GM21528 (cell line): Measurements from ENCODE around the gene NHERF1.

Experiments used
- ATAC-seq: cut with Tn5 transposase; IDR thresholded peaks from one replicate; pipeline ENCODE4 v1.9.1; 2021; ENCODE audit warnings: mild to moderate bottlenecking, moderate library complexity; ENCODE audit not compliant: unreplicated experiment, low FRiP score

Gene NHERF1

DNA sequence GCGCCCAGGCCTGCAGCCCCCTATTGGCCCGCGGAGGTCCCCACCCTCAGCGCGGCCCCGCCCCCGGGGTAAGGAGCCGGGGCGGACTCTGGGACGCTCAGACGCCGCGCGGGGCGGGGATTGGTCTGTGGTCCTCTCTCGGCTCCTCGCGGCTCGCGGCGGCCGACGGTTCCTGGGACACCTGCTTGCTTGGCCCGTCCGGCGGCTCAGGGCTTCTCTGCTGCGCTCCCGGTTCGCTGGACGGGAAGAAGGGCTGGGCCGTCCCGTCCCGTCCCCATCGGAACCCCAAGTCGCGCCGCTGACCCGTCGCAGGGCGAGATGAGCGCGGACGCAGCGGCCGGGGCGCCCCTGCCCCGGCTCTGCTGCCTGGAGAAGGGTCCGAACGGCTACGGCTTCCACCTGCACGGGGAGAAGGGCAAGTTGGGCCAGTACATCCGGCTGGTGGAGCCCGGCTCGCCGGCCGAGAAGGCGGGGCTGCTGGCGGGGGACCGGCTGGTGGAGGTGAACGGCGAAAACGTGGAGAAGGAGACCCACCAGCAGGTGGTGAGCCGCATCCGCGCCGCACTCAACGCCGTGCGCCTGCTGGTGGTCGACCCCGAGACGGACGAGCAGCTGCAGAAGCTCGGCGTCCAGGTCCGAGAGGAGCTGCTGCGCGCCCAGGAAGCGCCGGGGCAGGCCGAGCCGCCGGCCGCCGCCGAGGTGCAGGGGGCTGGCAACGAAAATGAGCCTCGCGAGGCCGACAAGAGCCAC lies at the start of gene NHERF1:
Gene NHERF1 (plus strand): TSS at position 100 of the 750 bp plus-strand sequence. CDS start 219 bp downstream, at position 319.
- ATAC-seq, result peak; percentile 75

DNA sequence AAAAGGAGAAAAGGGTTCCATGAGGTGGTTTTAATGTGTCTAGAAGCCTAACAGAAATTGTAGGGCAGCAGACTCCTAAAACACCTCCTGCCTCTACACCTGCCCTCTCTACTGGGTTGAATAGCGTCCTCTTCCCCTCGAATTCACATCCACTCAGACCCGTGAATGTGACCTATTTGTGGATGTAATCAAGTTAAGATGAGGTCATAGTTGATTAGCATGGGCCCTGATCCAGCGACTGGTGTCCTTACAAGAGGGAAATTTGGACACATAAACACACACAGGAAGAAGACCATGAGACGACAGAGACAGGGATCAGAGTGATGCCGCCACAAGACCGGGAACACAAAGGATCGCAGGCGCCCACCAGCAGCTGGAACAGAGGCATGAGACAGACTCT lies 49.2 kb upstream of the NHERF1 start:
- no peak for ATAC-seq

GRCh38 chr17:74702116-74702871 lies 46.1 kb upstream of the NHERF1 start:
- ATAC-seq, result no peak

DNA sequence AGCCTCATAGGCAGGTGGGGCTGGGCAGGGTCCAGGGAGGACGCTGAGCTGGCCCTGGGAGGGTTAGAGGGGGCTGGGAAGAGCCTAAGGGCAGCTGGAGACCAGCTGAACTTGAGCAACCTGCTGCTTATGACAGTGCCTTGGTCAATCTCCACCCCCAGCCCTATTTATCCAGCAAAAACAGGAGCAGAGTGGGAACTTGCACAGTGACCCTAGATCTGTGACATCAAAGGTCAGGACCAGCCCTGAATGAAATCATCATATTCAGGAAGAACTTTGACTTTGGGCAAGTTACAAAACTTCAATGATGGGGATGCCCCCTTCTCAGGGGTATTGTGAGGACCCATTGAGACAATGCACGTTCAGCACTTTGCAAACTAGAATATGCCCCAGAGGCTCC lies 45.1 kb upstream of the NHERF1 start:
- no peak for ATAC-seq

GRCh38 chr17:74704544-74704943 lies 43.9 kb upstream of the NHERF1 start:
- no peak for ATAC-seq

GRCh38 chr17:74711058-74711824 lies 37.2 kb upstream of the NHERF1 start:
- no peak for ATAC-seq

GRCh38 chr17:74712301-74712700 lies 36.1 kb upstream of the NHERF1 start:
- ATAC-seq, result no peak

DNA sequence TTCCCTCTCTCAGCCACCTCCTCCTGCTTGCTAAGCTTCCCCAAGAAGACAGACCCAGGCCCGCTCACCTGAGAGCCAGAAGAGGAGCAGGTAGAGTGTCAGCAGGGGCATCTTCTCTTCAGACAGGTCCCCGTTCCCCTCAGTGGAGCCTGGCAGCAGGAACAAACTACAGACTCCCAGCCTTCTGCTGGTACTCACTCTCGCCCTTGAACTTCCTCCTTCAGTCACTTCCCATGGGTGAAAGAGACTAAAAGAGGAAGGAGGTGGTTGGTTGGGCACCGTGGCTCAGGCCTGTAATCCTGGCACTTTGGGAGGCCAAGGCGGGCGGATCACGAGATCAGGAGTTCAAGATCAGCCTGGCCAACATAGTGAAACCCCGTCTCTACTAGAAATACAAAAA lies 35.7 kb upstream of the NHERF1 start, which contains the start of gene CD300LF:
Gene CD300LF (minus strand): TSS at position 168 of the 400 bp plus-strand sequence. CDS start 57 bp downstream, at position 111.
- no peak for ATAC-seq

DNA sequence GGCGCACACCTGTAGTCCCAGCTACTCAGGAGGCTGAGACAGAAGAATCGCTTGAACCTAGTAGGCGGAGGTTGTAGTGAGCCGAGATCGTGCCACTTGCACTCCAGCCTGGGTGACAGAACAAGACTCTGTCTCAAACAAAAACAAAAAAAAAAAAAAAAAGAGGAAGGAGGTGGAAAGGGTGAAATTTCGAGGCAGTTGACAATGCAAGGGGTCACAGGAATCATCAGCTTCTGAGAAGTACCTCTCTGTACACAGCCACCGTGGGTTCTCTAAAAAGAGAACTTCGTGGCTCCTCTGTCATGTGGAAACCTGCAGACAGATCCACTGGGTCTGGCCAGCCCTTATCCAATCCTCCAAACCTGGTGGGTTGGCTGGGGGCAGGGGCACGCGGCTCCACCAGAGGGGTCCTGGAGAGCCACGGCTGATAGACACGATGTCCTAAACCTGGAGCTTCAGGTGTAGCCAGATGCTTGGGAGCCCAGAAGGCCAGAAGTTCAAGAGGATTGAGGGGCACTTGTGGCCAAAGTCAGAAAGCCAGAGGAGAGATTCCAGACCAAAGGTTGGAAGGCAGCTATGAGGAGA lies 35.2 kb upstream of the NHERF1 start:
- ATAC-seq, result no peak

DNA sequence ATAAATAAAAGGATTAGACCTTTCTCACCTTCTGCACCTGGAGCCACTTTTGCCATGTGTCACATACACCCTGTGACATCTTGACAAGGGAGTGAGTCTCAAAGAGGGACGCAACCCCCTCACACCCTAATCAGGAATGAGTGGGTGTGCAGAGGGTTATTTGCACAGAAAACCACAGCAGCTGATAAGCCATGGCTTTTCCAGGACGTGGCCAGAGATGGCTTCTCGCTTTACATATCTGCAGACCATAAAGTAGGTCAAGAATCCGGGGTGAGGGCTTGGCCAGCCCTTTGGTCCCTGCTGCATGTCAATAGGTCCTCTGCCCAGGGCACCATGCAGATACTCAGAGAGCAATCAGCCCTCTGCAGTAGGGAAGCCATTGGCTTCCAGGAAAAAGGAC lies 33.3 kb upstream of the NHERF1 start:
- no peak for ATAC-seq

- ATAC-seq, result no peak
These were observed 27.9 kb upstream of the NHERF1 start for GRCh38 chr17:74720506-74720905.

DNA sequence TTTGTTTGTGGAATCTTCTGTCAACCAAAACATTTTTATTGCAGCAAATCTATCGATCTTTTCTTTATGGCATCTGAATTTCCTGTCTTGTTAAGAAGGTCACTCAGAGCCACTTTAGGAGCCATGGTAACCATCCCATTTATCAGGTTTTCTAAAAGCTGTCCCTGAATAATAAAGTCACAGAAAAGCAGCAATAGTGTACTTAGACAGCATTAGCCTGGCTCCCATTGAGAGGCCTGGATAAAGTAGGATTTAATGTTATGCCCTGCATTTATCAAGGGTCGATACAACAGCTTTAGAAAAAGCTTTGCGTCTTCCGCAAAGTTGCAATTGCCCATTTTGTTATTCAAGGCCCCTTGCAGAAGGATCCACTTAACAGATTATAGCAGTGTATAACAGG lies 25.6 kb upstream of the NHERF1 start:
- no peak for ATAC-seq

- ATAC-seq, result no peak
These were observed 24.5 kb upstream of the NHERF1 start for GRCh38 chr17:74723891-74724290.

DNA sequence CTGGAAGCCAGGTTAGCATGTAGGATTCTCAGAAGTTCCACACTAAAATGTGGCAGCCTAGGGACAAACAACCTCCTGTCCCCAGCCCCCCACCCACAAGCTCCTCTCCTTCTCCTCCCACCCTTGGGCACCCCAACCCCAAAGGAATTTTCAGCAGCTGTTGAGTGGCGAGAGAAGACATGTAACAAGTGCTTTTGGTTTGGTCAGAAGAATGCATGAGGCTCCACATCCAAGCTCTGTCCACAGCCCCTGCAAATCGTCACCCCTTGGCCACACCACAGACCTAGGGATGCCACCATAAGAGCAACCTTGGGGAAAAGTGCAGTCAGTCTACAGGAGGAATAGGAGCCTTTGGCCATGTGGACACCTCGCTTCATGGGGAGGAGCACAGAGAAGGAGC lies 23.3 kb upstream of the NHERF1 start:
- no peak for ATAC-seq

- no peak for ATAC-seq
These were observed 20.3 kb upstream of the NHERF1 start for GRCh38 chr17:74728033-74728701.

- no peak for ATAC-seq
These were observed 19.7 kb upstream of the NHERF1 start for GRCh38 chr17:74728702-74729075.

DNA sequence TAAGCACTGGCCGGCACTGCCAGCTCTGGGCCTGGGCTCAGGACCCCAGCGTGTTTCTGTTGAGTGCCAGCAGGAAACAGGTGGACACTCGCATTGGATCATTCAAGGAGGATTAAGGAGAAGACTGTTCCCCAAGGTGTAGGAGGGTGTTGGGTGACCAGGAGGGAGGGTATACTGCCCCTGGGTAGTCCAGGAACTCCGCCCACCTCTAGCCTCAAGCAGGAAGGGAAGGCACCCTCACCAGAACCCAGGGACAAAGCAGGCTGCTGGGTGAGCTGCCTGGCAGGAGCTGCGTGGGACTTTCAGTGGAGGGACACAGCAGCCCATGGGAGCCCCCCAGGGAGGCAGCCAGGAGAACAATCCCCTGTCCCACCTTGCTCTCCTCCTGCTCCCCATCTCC lies 19.1 kb upstream of the NHERF1 start:
- ATAC-seq, result no peak

- no peak for ATAC-seq
These were observed 18.6 kb upstream of the NHERF1 start for GRCh38 chr17:74729866-74730265.

- no peak for ATAC-seq
These were observed 17.7 kb upstream of the NHERF1 start for GRCh38 chr17:74730491-74731346.

- ATAC-seq, result no peak
These were observed 17.2 kb upstream of the NHERF1 start for GRCh38 chr17:74731347-74731605.
